ENCODE data around the gene RGS9.
"Not testable (repeated sequence)": the region's sequence is repeated elsewhere in the genome, so short reads cannot be mapped to it uniquely, and the experiment has no call there.

The RGS9 gene

DNA sequence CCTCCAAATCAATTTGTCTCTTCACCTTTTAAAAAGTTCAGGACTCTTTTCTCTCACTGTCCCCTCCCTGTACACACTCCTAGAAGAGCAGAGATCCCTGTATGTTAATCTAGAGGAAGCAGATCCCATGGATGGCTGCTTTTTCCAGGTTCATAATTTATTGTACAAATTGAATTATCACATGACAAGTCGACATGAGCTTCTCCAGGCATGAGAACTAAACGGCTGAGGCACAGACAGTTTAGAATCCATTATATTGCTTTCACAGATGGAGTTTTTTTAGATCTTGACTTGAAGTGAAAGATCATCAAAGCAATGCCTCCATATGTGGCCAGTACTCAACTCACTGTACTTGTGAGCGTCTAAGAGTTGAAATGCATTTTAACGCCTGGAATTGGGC is 47.9 kb downstream of the RGS9 start:
- DNase-seq, result no peak

DNA sequence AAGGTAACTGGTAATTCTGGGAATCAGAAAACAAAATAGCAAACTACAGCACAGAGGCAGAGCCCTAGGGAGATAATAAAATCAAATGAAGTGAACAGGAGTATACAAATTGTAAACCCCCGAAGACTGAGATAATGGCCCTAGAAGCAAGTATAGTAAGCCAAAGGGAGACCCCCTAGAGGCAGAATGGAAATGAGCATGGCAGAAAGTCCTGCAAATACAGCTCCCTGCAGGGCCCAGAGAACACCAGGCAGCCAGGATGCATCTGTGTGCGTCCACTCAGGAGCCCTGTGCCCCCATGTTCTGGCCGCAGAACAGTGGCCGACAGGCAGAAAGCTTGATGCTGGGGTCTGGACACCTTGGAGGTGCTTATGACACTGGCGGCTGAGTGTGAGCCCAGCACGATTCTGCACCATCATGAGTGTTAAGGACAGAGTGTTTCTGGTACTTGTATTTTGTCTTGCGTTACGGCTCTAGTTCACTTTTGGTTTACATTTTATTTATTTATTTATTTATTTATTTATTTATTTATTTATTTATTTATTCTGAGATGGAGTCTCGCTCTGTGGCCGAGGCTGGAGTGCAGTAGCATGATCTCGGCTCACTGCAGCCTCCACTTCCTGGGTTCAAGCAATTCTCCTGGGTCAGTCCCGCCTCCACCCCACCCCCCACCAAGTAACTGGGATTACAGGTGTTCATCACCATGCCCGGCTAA is 48.7 kb downstream of the RGS9 start:
- DNase-seq, result peak in 1 of 2 experiments; percentile 7

DNA sequence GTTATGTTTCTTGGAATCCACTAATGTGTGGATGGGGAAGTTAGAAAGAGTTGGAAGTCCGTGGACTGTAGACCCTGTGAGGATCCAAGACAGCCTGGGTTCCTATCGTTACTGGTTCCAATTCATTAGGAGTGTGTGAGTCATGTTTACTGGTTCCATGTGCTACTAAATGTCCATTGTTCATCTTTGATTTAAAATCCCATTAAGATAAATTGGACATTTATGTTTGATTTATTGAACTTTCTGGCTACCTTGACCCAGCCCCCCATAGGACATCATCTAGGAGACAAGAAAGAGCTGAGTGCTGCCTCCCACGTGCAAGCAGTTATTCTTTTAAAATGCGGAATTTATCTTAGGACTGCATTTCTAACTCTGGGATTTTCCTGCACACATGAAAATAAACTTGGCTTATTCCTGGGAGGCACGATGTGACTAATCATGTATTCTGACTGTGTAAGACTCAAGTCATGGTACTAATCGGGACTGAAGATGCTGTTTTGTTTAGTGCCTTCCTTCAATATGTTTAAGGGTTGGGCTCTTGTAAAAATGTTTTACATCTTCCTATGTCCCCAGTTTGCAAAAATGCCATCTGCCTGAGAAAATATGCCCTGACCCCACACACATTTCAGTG is 53.4 kb downstream of the RGS9 start:
- DNase-seq, result no peak

DNA sequence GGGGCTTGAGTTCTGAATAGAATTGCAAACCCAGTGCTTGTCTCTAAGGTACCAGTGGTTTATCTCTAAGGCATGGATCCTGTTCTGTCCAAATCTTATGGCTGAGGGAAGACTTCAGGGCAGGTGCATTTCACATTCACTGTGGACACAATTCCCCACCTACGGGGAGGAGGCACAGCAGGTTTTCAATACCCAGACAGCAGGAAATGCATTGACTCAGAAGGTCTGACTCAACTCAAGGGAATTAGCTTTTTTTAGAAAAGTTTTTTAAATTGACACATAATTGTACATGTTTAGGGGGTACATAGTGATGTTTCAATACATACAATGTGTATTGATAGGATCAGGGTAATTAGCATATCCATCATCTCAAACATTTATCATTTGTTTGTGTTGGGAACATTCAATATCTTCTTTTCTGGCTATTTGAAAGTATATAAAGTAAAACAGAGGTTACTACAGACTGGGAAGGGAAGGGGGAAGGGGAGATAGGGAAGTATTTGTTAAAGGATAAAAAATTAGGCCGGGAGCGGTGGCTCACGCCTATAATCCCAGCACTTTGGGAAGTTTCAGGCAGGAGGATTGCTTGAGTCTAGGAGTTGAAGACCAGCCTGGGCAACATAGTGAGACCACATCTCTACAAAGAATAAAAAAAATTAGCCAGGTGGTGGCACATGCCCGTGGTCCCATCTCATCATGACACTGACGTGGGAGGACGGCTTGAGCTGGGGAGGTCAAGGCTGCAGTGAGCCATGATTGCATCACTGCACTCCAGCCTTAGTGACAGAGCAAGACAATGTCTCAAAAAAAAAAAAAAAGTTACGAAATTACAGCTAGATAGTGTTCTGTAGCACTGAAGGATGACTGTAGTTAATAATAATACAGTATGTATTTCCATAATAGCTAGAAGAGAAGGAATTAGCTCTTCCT is 54.9 kb downstream of the RGS9 start:
- DNase-seq, result peak in 1 of 2 experiments; percentile 56

DNA sequence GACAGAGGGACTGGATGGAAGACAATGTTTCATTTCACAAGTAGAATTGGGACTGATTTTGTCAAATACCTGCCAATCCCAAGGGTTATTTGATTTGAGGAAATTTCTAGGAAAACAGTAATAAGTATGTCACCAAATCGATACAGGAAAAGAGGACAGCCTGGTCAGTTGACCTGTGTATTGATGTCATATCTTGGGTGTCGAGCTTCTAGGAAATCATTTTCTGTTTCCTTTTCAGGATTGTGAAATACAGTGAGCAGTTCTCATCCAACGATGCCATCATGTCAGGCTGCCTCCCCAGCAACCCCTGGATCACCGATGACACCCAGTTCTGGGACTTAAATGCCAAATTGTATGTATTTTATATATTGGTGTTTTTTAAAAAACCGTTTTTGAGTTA is 56.1 kb downstream of the RGS9 start:
- DNase-seq, result no peak

DNA sequence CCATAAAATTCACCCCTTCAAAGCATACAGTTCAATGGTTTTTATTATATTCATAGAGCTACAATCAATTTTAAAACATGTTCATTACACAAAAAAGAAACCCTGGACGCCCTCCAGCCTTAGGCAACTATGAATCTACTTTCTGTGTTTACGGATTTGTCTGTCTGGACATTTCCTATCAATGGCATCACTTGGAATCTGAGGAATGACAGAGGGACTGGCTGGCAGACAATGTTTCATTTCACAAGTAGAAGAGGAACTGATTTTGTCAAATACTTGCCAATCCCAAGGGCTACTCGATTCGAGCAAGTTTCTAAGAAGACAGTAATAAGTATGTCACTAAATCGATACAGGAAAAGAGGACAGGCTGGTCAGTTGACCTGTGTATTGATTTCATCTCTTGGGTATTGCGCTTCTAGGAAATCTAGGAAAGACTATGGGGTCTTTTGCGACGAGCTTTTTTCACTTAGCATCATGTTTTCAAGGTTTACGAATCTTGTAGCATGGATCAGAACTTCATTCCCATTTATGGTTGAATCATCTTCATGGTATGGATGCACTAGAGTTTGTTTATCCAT is 56.6 kb downstream of the RGS9 start:
- no peak for DNase-seq

DNA sequence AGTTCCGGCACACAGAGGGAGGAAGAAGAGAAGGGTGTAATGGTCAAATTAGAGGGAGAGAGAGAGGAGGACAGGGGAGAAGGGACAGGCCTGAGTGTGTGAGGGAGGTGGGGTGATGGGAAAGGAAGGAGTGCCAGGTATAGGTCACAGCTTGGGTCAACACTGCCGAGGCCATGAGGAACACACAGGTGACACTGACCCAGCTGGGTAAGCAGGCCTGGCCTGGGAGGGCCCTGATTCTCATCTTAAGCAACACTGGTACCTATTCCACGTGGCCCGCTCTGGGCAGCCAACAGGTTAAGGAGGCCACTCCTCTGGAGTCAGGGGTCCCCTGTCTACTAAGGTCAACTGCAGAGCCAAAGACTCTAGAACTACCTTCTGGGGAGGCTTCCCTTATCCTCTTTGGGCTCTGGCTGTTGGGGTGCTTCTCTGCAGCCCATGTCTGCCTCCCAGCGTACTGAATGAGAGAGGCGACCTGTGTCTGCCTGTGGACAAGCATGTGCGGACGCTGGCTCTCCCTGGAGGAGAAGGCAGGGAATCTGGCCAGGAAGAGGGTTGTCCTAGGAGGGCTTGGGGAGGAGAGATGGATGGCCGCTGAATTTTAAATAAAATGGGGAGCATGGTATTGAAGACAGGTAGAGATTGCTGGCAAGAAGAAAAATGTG is 57.6 kb downstream of the RGS9 start:
- DNase-seq, result no peak

DNA sequence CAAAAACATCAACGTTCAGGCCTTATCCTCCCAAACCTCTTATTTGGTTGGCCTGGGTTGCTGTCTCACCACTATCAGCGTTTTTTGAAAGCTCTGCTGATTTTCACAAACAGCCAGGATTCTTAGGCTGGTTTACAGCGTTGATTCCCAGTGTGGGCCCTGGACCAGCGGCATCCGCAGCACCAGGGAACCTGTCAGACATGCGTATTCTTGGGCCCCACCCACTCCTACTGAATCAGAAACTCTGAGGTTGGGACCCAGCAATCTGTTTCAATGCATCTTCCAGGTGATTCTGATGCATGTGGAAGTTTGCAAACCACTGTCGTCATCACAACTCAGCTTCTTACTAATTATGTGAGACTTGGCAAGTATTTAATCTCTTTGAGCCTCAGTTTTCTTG is 58.5 kb downstream of the RGS9 start:
- no peak for DNase-seq

DNA sequence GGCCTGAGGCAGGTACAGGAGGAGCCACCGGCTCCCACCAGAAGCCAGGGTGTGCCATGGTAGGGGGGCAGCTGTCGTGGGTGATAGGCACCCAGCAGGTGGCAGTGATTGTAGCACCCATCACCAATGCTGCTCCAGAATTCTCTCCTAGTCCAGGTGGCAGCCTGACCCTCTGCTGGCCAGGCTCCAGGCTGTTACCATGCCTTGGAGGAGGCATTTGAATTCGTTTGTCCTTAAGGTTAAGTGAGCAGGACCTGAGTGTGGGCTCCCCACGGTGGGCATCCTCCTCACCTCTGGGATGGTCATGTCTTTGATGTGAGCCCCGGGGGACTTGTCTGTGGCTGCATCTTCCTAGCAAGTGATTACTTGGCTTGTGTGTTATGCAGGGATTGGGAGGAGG is 59.4 kb downstream of the RGS9 start:
- DNase-seq, result no peak

DNA sequence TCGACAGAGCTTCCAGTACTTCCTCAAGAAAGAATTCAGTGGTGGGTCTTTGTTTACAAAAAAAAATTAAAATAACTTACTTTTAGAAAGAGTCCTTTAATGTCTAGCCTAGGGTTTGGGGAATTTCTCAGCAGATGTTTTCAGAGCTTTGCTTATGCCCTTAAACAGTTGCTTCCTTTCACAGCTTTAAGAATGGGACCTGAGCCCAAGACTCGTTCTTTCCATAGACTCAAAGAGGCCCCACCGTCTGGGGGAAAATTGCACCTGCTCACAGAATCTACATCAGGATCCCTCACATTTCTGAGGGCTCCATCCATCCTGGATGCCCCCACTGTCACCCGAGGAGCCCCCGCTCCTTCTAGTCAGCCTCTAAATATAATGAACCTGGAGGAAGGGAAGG is 60.0 kb downstream of the RGS9 start:
- DNase-seq, result no peak

DNA sequence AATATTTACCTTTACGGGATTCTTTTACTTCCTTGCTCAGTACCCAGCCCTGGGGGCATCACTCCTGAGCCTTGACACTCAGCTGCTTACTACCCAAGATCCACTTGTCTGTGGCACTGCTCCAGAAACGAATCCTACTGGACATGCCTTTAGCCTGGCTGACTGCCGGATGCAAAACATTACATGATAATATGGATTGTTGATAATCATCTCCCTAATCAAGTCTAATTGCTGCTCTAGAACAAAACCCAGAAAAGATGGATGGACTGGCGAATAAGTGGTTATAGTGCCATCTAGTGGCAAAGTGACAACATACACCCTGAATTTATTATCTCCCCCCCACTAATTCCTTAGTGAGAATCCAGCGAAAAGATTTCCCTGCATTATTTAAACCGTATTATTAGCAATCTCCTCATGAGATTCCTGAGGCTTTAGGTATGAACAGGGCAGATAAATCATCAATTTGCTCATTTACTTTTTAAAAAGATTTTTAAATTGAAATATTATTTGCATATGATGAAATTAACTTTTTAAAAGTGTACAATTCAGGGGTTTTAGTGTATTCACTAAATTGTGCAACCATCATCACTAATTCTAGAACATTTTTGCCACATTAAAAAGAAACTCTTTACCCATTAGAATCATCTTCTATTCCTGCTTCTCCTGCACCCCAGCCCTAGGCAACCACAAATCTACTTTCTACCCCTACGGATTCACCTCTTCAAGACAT is 61.6 kb downstream of the RGS9 start:
- peak; percentile 62 to 86 for DNase-seq

DNA sequence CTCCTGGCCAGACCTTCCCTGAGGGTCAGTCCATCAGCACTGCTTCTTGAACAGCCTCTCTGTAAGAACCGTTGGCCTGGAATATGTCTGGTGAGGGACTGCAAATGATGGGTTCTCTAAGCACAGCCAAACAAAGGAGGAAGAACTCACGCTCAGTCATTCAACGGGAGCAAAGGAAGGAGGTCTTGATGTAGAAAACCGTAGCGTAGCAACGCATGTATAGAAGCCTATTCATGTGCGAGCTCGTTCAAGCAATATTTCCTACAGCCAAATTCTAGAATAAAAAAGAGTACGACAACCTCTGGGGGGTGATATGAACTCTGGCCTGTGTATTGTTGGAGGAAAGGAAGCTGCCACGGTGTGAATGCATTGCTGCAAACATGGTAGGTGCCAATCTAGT is 64.2 kb downstream of the RGS9 start:
- no peak for DNase-seq

DNA sequence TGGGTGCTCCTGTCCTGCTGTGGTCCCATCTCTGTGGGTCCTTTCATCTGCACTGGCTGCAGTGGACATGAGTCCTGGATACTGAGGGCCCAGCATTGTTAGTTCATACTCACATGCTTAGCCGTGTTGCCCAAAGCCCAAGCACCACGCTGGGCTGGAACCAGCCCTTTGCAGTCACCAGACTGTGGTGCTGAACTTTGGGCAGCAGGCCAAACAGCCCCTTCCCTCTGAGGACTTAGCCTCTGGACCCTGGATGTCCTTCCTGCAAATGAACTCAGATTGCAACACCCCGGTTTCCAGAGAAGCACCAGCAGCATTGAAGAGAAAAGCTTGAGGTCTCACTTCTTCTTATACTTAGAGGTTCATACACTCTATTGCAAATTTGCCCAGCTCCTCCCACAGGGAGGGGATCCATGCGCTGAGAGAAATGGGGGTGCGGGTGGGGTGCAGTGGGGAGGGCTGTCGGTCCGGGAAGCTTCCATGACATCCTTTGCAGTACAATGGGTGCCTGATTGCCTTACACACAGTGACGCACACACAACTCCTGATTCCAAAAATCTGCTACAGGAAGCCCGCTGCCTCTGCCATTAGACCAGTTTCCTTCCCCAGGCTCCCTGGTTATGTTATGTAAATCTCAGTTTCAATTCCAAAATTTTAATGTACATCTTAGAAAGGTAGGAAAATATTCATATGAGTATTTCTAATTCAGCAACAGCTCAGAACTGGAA is 65.8 kb downstream of the RGS9 start:
- no peak for DNase-seq

DNA sequence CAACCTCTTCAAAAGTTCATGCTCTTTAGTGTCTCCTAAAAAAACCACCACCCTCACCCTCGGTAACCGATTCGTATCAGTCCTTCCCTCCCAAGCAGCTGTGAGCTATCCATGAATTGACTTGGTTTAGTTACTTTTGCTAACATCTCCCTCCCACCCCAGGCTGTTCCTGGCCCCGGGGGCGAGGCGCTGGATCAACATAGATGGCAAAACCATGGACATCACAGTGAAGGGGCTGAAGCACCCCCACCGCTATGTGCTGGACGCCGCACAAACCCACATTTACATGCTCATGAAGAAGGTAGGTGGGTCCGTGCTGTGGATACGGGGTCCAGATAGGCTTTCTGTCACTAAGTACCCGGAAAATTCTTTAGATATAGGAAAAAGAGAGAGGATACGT is 66.8 kb downstream of the RGS9 start:
- DNase-seq, result no peak

DNA sequence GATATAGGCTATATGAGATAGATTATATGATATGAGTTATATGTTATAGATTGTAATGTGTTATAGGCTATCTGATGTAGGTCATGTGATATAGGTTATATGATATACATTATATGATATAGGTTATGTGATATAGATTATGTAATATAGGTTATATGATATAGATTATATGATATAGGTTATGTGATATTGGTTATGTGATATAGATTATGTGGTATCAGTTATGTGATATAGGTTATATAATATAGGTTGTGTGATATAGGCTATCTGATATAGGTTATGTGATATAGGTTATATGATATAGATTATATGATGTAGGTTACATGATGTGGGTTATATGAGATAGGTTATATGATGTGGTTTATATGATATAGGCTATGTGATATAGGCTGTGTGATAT is 68.5 kb downstream of the RGS9 start:
- no peak for DNase-seq

DNA sequence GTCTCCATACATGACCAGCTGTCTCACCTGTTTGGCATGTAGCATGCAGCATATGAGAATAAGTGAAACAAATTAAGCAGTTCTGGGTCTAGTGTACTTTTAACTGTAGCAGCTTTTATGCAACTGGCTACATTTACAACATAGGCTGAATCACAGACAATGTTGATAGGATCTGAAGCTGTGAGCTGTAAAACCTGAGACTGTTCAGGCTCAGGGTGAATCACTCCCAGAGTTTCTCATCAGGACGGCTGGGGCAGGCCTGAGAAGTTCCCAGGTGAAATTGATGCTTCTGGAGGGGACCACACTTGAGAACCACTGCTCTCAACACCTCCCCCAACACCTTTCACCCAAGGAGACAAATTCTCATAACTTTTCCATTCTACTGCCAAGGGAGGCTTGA is 70.3 kb downstream of the RGS9 start:
- DNase-seq, result not testable (repeated sequence)

DNA sequence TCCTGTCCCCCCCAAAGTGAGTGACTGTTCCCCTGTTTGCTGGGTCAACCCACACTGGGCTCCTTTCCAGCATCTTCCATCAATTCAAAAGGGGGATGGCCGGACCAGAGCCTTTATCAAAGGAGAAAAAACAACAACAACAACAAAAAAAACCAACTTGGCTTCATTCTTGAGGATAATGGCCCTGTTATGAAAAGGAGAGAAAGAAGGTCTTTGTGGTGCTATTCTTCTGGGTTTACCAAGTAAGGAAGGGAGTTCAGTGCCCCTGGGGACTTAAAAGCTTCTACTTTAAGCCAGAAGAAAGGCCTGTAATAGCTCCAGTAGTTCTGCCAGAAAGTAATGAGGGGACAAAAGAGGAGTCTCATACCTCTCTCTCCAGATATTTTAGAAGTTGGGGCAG is 71.5 kb downstream of the RGS9 start:
- DNase-seq, result no peak

DNA sequence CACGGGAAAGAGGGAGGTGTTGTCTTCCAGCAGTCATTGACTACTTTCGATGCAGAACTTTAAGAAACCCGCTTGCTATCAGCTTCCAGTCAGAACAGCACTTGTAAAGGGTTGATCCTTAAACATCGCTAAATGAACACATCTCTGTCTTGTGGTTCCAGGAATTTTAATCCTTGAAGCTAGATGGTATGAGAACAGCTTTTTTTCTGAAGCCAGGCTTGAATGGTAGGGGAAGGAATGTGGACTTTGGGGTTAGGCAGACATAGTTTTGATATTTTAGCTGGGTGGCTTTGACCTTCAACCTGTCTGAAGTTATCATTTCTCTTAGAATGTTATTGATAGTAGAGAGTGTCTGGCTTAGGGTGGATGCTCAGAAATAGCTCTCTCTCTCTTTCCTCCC is 81.1 kb downstream of the RGS9 start:
- DNase-seq, result no peak

DNA sequence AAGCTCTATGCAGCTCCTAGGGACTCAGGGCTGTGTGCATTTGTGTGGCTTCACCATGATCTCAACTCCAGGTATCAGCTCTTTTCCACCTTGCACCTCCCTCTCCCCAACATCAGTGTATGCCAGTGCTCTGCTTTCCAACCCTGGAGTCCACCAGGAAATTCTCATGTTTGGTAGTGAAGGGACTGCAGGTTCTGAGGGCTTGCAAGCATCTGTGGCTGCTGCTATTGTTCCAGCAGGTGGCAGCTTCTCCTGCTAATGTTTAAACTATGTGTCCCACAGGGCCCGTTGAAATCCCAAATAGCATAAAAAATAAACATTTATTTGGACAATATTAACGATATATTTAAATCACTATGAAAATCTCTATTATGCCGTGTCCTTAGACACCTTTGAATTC is 82.0 kb downstream of the RGS9 start:
- DNase-seq, result no peak

DNA sequence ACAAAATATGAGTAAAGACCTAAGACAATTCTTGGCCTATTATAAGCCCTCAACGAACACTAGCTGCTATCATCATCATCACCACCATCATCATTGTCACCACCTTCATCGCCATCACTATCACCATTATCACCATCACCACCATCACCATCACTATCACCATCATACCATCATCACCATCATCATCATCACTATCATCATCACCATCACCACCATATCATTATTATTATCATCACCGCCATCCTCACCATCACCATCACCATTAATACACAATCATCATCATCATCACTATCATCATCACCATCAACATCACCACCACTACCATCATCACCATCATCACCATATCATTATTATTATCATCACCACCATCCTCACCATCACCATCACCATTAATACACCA is 82.5 kb downstream of the RGS9 start:
- DNase-seq, result no peak

DNA sequence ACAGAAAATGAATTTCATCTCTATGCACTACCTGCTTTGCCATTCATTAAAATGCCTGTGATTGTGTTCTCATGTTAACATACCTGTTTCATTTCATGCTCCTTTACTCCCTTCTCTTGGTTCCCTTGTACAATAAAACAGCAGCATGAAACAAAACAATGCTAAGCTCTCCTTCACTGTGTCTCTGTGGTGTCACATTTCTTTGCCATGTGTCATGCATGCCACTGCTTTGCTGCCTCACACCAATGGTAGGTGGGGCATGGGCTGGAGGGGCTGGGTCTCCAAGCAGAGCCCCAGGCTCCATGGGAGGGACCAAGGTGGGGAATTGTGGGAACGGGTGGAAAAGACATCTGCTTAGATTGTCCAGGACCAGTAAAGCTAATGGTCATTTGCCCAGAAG is 83.6 kb downstream of the RGS9 start:
- no peak for DNase-seq

All from NCI-H2081 (cell line).